Measurements from ENCODE around the gene CLASP2. TPM values are rescaled to one million over a fixed set of nuclear protein-coding genes. Genes with fewer than 3 reads are reported as not detected.
A peak's percentile ranks its signal among the peaks of the same experiment; 100 is the strongest.
"Not testable (repeated sequence)": the region's sequence is repeated elsewhere in the genome, so short reads cannot be mapped to it uniquely, and the experiment has no call there.

Gene CLASP2
- total RNA-seq, 2 donors from 2014 or later, result 37.2 to 41.2 TPM

- intact Hi-C loops (cut with DNase I, micrococcal nuclease), result no loop called here
- DNase-seq, result no peak
- ATAC-seq, result no peak
Observed at GRCh38 chr3:33704891-33705290, 13.2 kb downstream of the CLASP2 start.

GRCh38 chr3:33699275-33699674, 18.8 kb downstream of the CLASP2 start:
- no peak for ATAC-seq
- DNase-seq, result no peak
- intact Hi-C loops (cut with DNase I, micrococcal nuclease), result no loop called here

GRCh38 chr3:33694944-33695343, 23.1 kb downstream of the CLASP2 start:
- ATAC-seq, result no peak
- DNase-seq, result no peak
- intact Hi-C loops (cut with DNase I, micrococcal nuclease), result no loop called here

GRCh38 chr3:33690341-33690740, 27.7 kb downstream of the CLASP2 start:
- no peak for ATAC-seq
- intact Hi-C loops (cut with DNase I, micrococcal nuclease), result no loop called here
- DNase-seq, result no peak

- intact Hi-C loops (cut with DNase I, micrococcal nuclease), result no loop called here
- ATAC-seq (no peak), DNase-seq (no peak)
Observed at GRCh38 chr3:33687406-33688010, 30.5 kb downstream of the CLASP2 start.

GRCh38 chr3:33682770-33683169, 35.3 kb downstream of the CLASP2 start:
- ATAC-seq (no peak), DNase-seq (no peak)
- intact Hi-C loops (cut with DNase I, micrococcal nuclease), result no loop called here

GRCh38 chr3:33681667-33682066, 36.4 kb downstream of the CLASP2 start:
- intact Hi-C loops (cut with DNase I, micrococcal nuclease), result no loop called here
- no peak for DNase-seq
- no peak for ATAC-seq

- DNase-seq, result no peak
- no peak for ATAC-seq
- intact Hi-C loops (cut with DNase I, micrococcal nuclease), result no loop called here
Observed at GRCh38 chr3:33678073-33678472, 40.0 kb downstream of the CLASP2 start.

GRCh38 chr3:33673436-33673835, 44.6 kb downstream of the CLASP2 start:
- DNase-seq; ATAC-seq; intact Hi-C loops (cut with DNase I, micrococcal nuclease): not testable (repeated sequence)

GRCh38 chr3:33668618-33669017, 49.4 kb downstream of the CLASP2 start:
- intact Hi-C loops (cut with DNase I, micrococcal nuclease), result no loop called here
- ATAC-seq (no peak), DNase-seq (no peak)

GRCh38 chr3:33665294-33665693, 52.8 kb downstream of the CLASP2 start:
- intact Hi-C loops (cut with DNase I, micrococcal nuclease), result no loop called here
- DNase-seq, result no peak
- ATAC-seq, result no peak

GRCh38 chr3:33664195-33664594, 53.9 kb downstream of the CLASP2 start:
- no peak for ATAC-seq
- intact Hi-C loops (cut with DNase I, micrococcal nuclease), result no loop called here
- no peak for DNase-seq

GRCh38 chr3:33663042-33663441, 55.0 kb downstream of the CLASP2 start:
- intact Hi-C loops (cut with DNase I, micrococcal nuclease), result no loop called here
- DNase-seq, result no peak
- ATAC-seq, result no peak

- intact Hi-C loops (cut with DNase I, micrococcal nuclease), result no loop called here
- DNase-seq (no peak), ATAC-seq (no peak)
Observed at GRCh38 chr3:33659856-33660434, 58.1 kb downstream of the CLASP2 start.

- DNase-seq, result peak; percentile 56 to 73
- ATAC-seq, result peak; percentile 95
- intact Hi-C loops (cut with DNase I, micrococcal nuclease), result no loop called here
Observed at GRCh38 chr3:33658991-33659848, 58.8 kb downstream of the CLASP2 start.

- intact Hi-C loops (cut with DNase I, micrococcal nuclease), result no loop called here
- ATAC-seq (peak; percentile 7), DNase-seq (no peak)
Observed at GRCh38 chr3:33658621-33658990, 59.4 kb downstream of the CLASP2 start.

GRCh38 chr3:33658039-33658438, 60.0 kb downstream of the CLASP2 start:
- ATAC-seq (no peak), DNase-seq (no peak)

GRCh38 chr3:33652736-33653135, 65.3 kb downstream of the CLASP2 start:
- intact Hi-C loops (cut with DNase I, micrococcal nuclease), result no loop called here
- ATAC-seq (no peak), DNase-seq (no peak)

More at GRCh38 chr3:33658039-33658438, 60.0 kb downstream of the CLASP2 start:
- intact Hi-C loops (cut with DNase I, micrococcal nuclease), result no loop called here

GRCh38 chr3:33651101-33651500, 67.0 kb downstream of the CLASP2 start:
- DNase-seq; intact Hi-C loops (cut with DNase I, micrococcal nuclease); ATAC-seq: not testable (repeated sequence)

GRCh38 chr3:33650495-33650894, 67.6 kb downstream of the CLASP2 start:
- DNase-seq (no peak), ATAC-seq (no peak)
- intact Hi-C loops (cut with DNase I, micrococcal nuclease), result no loop called here
